Mesenchymal stem cell (in vitro differentiated cells and primary cell): Measurements from ENCODE around the gene KRT32.

Source experiments
- DNase-seq: peaks from one replicate; pipeline ENCODE4 v3.0.0-alpha.2; 2013
- H2AFZ ChIP-seq: one replicate; pipeline ENCODE4 v1.6.1; 2013; ENCODE audit warnings: low read depth, mild to moderate bottlenecking, control low read depth, inconsistent platforms, low read length, moderate library complexity
- H2AK5ac ChIP-seq: 2 replicates; pipeline ENCODE4 v1.6.1; 2013; ENCODE audit warnings: low read length, moderate library complexity, mild to moderate bottlenecking, inconsistent platforms; ENCODE audit not compliant: severe bottlenecking
- H2BK120ac ChIP-seq: one replicate; pipeline ENCODE4 v1.6.1; 2013; ENCODE audit warnings: low read depth, mild to moderate bottlenecking, inconsistent platforms, low read length, moderate library complexity
- H2BK12ac ChIP-seq, 2 experiments: one replicate each; pipeline ENCODE4 v1.6.1; 2013; ENCODE audit warnings: inconsistent platforms in 2 of 2, low read length in 2 of 2, mild to moderate bottlenecking in 2 of 2, moderate library complexity in 2 of 2, control low read depth in 1 of 2
- H2BK15ac ChIP-seq: one replicate; pipeline ENCODE4 v1.6.1; 2013; ENCODE audit warnings: mild to moderate bottlenecking, low read depth, inconsistent platforms; ENCODE audit not compliant: poor library complexity, severe bottlenecking
- H2BK5ac ChIP-seq: 2 replicates; pipeline ENCODE4 v1.6.1; 2013; ENCODE audit warnings: low read depth, mild to moderate bottlenecking, low read length, control low read depth, inconsistent platforms; ENCODE audit not compliant: poor library complexity, severe bottlenecking
- H3K14ac ChIP-seq, 2 experiments: one replicate each; pipeline ENCODE4 v1.6.1; 2013; ENCODE audit warnings: inconsistent platforms in 2 of 2, low read length in 2 of 2, control low read depth in 1 of 2, mild to moderate bottlenecking in 1 of 2, moderate library complexity in 1 of 2
- H3K18ac ChIP-seq, 2 experiments: one replicate each; pipeline ENCODE4 v1.6.1; 2013; ENCODE audit warnings: inconsistent platforms in 2 of 2, low read length in 2 of 2, control low read depth in 1 of 2, low read depth in 1 of 2, mild to moderate bottlenecking in 1 of 2
- H3K23ac ChIP-seq, 2 experiments: one replicate each; pipeline ENCODE4 v1.6.1; 2013; ENCODE audit warnings: inconsistent platforms in 2 of 2, low read length in 2 of 2, mild to moderate bottlenecking in 2 of 2, moderate library complexity in 2 of 2, control low read depth in 1 of 2
- H3K27ac ChIP-seq: 2 replicates; pipeline ENCODE4 v1.5.1; 2013; ENCODE audit warnings: mild to moderate bottlenecking, moderate library complexity, low read length, control low read depth, inconsistent platforms; ENCODE audit not compliant: poor library complexity, severe bottlenecking
- H3K27me3 ChIP-seq, 2 experiments: 2 replicates each; pipeline versions ENCODE4 v1.6.1 to v1.7.0; 2013; ENCODE audit warnings: low read length in 2 of 2, mild to moderate bottlenecking in 2 of 2, moderate library complexity in 2 of 2, control low read depth in 1 of 2, inconsistent platforms in 1 of 2; ENCODE audit not compliant: control insufficient read depth in 1 of 2, insufficient read depth in 1 of 2
- H3K36me3 ChIP-seq, 2 experiments: 2 replicates each; pipeline versions ENCODE4 v1.6.1 to v1.7.0; 2013; ENCODE audit warnings: low read length in 2 of 2, control low read depth in 1 of 2, inconsistent platforms in 1 of 2, low read depth in 1 of 2, mild to moderate bottlenecking in 1 of 2; ENCODE audit not compliant: insufficient read depth in 2 of 2, control insufficient read depth in 1 of 2
- H3K4ac ChIP-seq, 2 experiments: one replicate each; pipeline ENCODE4 v1.6.1; 2013; ENCODE audit warnings: inconsistent platforms in 2 of 2, low read length in 2 of 2, mild to moderate bottlenecking in 2 of 2, moderate library complexity in 2 of 2, control low read depth in 1 of 2, low read depth in 1 of 2
- H3K4me1 ChIP-seq: 2 replicates; pipeline ENCODE4 v1.6.1; 2013; ENCODE audit warnings: low read depth, low read length, control low read depth; ENCODE audit not compliant: control insufficient read depth, insufficient read depth
- H3K4me2 ChIP-seq: 2 replicates; pipeline ENCODE4 v1.6.1; 2013; ENCODE audit warnings: low read length, mild to moderate bottlenecking, inconsistent platforms; ENCODE audit not compliant: poor library complexity, severe bottlenecking
- H3K4me3 ChIP-seq, 2 experiments: 2 replicates each; pipeline versions ENCODE4 v1.5.1 to v1.7.0; 2013; ENCODE audit warnings: low read length in 2 of 2, mild to moderate bottlenecking in 2 of 2, control low read depth in 1 of 2, low read depth in 1 of 2; ENCODE audit not compliant: insufficient read depth in 1 of 2
- H3K79me1 ChIP-seq: replicated peaks from 2 replicates; pipeline ENCODE4 v1.6.1; 2013; ENCODE audit warnings: mild to moderate bottlenecking, control low read depth, low read length, inconsistent platforms; ENCODE audit not compliant: poor library complexity, severe bottlenecking
- H3K9ac ChIP-seq: 2 replicates; pipeline ENCODE4 v1.7.0; 2013; ENCODE audit warnings: mild to moderate bottlenecking, low read length, moderate library complexity
- H3K9me3 ChIP-seq: 2 replicates; pipeline ENCODE4 v1.7.0; 2013; ENCODE audit warnings: mild to moderate bottlenecking, low read length; ENCODE audit not compliant: control insufficient read depth
- H4K8ac ChIP-seq: one replicate; pipeline ENCODE4 v1.6.1; 2013; ENCODE audit warnings: inconsistent platforms, mild to moderate bottlenecking, low read length, moderate library complexity
- H4K91ac ChIP-seq: one replicate; pipeline ENCODE4 v1.6.1; 2013; ENCODE audit warnings: mild to moderate bottlenecking, low read length, inconsistent platforms
- WGBS: methylation state at CpG from one replicate; pipeline ENCODE4 v1.1.7; 2013; ENCODE audit warnings: mixed read lengths; 5-methylcytosine and 5-hydroxymethylcytosine counted together

KRT32 gene

GRCh38 chr17:41480136-41480535 lies 12.9 kb upstream of the KRT32 start:
- H3K9me3 ChIP-seq = no peaks in the 10 kb centered on the region
- H3K27ac ChIP-seq = no peak overlapping the region
- H4K8ac ChIP-seq = no peak overlapping the region
- H3K4me2 ChIP-seq = no peak overlapping the region
- no peak overlapping the region for H4K91ac ChIP-seq
- H3K4me1 ChIP-seq = no peaks in the 10 kb centered on the region
- H3K27me3 ChIP-seq = peaks cover 0 to 69% of the 10 kb centered on the region in 2 experiments
- WGBS = 57% methylated on average over 2 of the region's 2 CpGs
- H2BK12ac ChIP-seq = no peak overlapping the region
- H3K4me3 ChIP-seq = no peak overlapping the region
- no peaks in the 10 kb centered on the region for H3K79me1 ChIP-seq
- H3K14ac ChIP-seq = no peak overlapping the region
- no peak overlapping the region for H2AK5ac ChIP-seq
- no peaks in the 10 kb centered on the region for H3K36me3 ChIP-seq
- no peak overlapping the region for H3K23ac ChIP-seq
- no peak for DNase-seq
- H2BK120ac ChIP-seq = no peak overlapping the region
- H2AFZ ChIP-seq = no peak overlapping the region
- no peak overlapping the region for H3K18ac ChIP-seq
- H3K4ac ChIP-seq = no peak overlapping the region
- no peak overlapping the region for H2BK15ac ChIP-seq
- H2BK5ac ChIP-seq = no peak overlapping the region
- H3K9ac ChIP-seq = no peak overlapping the region

GRCh38 chr17:41478237-41478636 lies 11.1 kb upstream of the KRT32 start:
- WGBS = 85% methylated on average over 7 of the region's 8 CpGs
- H3K36me3 ChIP-seq = no peaks in the 10 kb centered on the region
- no peak overlapping the region for H3K23ac ChIP-seq
- H2AFZ ChIP-seq = no peak overlapping the region
- H3K9ac ChIP-seq = no peak overlapping the region
- H3K14ac ChIP-seq = no peak overlapping the region
- H3K4me3 ChIP-seq = no peak overlapping the region
- no peak overlapping the region for H3K27ac ChIP-seq
- H2BK15ac ChIP-seq = no peak overlapping the region
- peak overlapping the region; percentile 10 for H4K91ac ChIP-seq
- no peak overlapping the region for H3K4me2 ChIP-seq
- H2BK120ac ChIP-seq = no peak overlapping the region
- no peak overlapping the region for H3K4ac ChIP-seq
- no peak overlapping the region for H2AK5ac ChIP-seq
- H2BK5ac ChIP-seq = no peak overlapping the region
- H3K79me1 ChIP-seq = no peaks in the 10 kb centered on the region
- H3K18ac ChIP-seq = no peak overlapping the region
- H3K4me1 ChIP-seq = no peaks in the 10 kb centered on the region
- peaks cover 0 to 71% of the 10 kb centered on the region in 2 experiments for H3K27me3 ChIP-seq
- peaks cover 5% of the 10 kb centered on the region for H3K9me3 ChIP-seq
- H2BK12ac ChIP-seq = no peak overlapping the region
- no peak for DNase-seq
- H4K8ac ChIP-seq = no peak overlapping the region

GRCh38 chr17:41476866-41477815 lies 10.0 kb upstream of the KRT32 start:
- H3K4ac ChIP-seq = no peak overlapping the region
- H3K27ac ChIP-seq = no peak overlapping the region
- no peaks in the 10 kb centered on the region for H3K4me1 ChIP-seq
- no peak overlapping the region for H3K9ac ChIP-seq
- peaks cover 0 to 75% of the 10 kb centered on the region in 2 experiments for H3K27me3 ChIP-seq
- H3K79me1 ChIP-seq = no peaks in the 10 kb centered on the region
- no peak overlapping the region for H3K23ac ChIP-seq
- H3K4me2 ChIP-seq = no peak overlapping the region
- no peak overlapping the region for H3K4me3 ChIP-seq
- no peak for DNase-seq
- H3K18ac ChIP-seq = no peak overlapping the region
- H2AFZ ChIP-seq = no peak overlapping the region
- peak overlapping the region in 1 of 2 experiments; percentile 36 for H3K14ac ChIP-seq
- 93% methylated on average over 22 of the region's 22 CpGs for WGBS
- no peak overlapping the region for H2BK5ac ChIP-seq
- no peaks in the 10 kb centered on the region for H3K36me3 ChIP-seq
- no peak overlapping the region for H2BK120ac ChIP-seq
- no peak overlapping the region for H2AK5ac ChIP-seq
- H4K8ac ChIP-seq = no peak overlapping the region
- H2BK15ac ChIP-seq = no peak overlapping the region
- no peak overlapping the region for H2BK12ac ChIP-seq
- peaks cover 6% of the 10 kb centered on the region for H3K9me3 ChIP-seq
- no peak overlapping the region for H4K91ac ChIP-seq

- no peak overlapping the region for H2BK120ac ChIP-seq
- no peak overlapping the region for H3K27ac ChIP-seq
- DNase-seq = no peak
- no peak overlapping the region for H3K23ac ChIP-seq
- no peak overlapping the region for H4K8ac ChIP-seq
- H2BK15ac ChIP-seq = no peak overlapping the region
- H2BK5ac ChIP-seq = no peak overlapping the region
- WGBS = 93% methylated on average over 4 of the region's 4 CpGs
- no peaks in the 10 kb centered on the region for H3K36me3 ChIP-seq
- H4K91ac ChIP-seq = no peak overlapping the region
- H2AK5ac ChIP-seq = no peak overlapping the region
- no peak overlapping the region for H3K18ac ChIP-seq
- H3K14ac ChIP-seq = no peak overlapping the region
- no peak overlapping the region for H2AFZ ChIP-seq
- no peak overlapping the region for H3K4ac ChIP-seq
- no peak overlapping the region for H3K4me2 ChIP-seq
- no peak overlapping the region for H2BK12ac ChIP-seq
- H3K4me3 ChIP-seq = no peak overlapping the region
- no peaks in the 10 kb centered on the region for H3K4me1 ChIP-seq
- peaks cover 0 to 79% of the 10 kb centered on the region in 2 experiments for H3K27me3 ChIP-seq
- no peaks in the 10 kb centered on the region for H3K79me1 ChIP-seq
- H3K9me3 ChIP-seq = peaks cover 20% of the 10 kb centered on the region
- H3K9ac ChIP-seq = no peak overlapping the region
Measured at GRCh38 chr17:41475421-41475820, 8.2 kb upstream of the KRT32 start.
